Measurements from ENCODE around the gene CLDN24. TPM values are rescaled to one million over a fixed set of nuclear protein-coding genes. Genes with fewer than 3 reads are reported as not detected.

The CLDN24 gene
- total RNA-seq, 1 donor from 2014 or later: not detected

DNA sequence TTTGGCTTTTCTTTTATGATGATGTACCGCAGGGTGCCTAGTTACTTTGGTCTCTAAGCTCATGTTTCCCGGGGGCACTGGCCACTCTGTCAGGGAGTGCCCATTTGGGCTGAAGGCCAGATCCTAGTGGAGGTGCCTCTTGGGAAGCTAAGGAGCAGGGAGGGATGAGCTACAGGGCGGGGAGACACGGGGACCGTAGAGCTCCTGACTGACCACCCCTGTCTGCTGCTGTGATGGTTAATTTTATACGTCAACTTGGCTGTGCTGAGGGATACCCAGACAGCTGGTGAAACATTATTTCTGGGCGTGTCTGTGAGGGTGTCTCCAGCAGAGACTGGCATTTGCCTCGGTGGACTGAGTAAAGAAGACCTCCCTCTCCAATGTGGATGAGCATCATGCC, 24.9 kb upstream of the CLDN24 start:
- H3K4me1 ChIP-seq: peaks cover 8% of the 10 kb centered on the region

DNA sequence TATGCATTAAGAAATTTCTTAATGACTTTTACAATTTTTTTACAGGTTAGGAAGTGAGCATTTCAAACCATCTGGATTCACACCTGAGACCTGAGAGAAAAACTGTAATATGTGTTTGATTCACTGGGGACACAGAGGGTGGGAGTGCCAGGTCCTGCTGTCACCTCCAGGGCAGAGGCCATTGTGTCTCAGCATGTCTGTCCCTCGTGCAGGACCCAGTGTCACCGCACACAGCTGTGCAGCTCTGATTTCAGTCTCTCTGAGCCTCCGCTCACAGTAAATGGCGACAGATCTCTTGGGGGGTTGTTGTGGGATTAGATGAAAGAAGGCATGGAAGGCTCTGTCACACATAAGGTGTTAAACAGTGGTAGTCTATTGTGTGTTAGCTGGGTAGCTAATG, 23.0 kb upstream of the CLDN24 start:
- Histone ChIP-seq H3F3A (ENCODE audit: low read depth) (no peaks in the 10 kb centered on the region), H4K20me1 (ENCODE audit: low read depth) (no peaks in the 10 kb centered on the region), H3K9me3 (ENCODE audit: low read depth) (no peaks in the 10 kb centered on the region), H3K4me1 (peaks cover 8% of the 10 kb centered on the region), H3K4me2 (peak overlapping the region; percentile 2), H3K27me3 (no peaks in the 10 kb centered on the region), H3K9ac (no peak overlapping the region), H3K4me3 (no peak overlapping the region), H3K36me3 (no peaks in the 10 kb centered on the region), H2AFZ (replicated peaks) (peak overlapping the region; percentile 60), H3K27ac (no peak overlapping the region), H3K79me2 (ENCODE audit: low read depth) (no peaks in the 10 kb centered on the region)
- peak; percentile 34 for DNase-seq (ENCODE audit: low spot score)
- Mint-ChIP-seq H3K36me3 (no peaks in the 10 kb centered on the region), H3K9me3 (peaks cover 7% of the 10 kb centered on the region), H3K4me3 (no peak overlapping the region), H3K27ac (peak overlapping the region; percentile 42), H3K27me3 (ENCODE audit: insufficient read depth, low read depth) (peaks cover 15% of the 10 kb centered on the region), H3K4me1 (peaks cover 9% of the 10 kb centered on the region)
- TF ChIP-seq CTCF (IDR thresholded peaks at IDR 0.05) (no peak), EZH2 (IDR thresholded peaks at IDR 0.05) (no peak), EZH2phosphoT487 (IDR thresholded peaks at IDR 0.05) (no peak)

More for the DNA sequence above, 24.9 kb upstream of the CLDN24 start:
- Mint-ChIP-seq H3K36me3 (no peaks in the 10 kb centered on the region), H3K9me3 (peaks cover 6% of the 10 kb centered on the region), H3K27me3 (ENCODE audit: insufficient read depth, low read depth) (peaks cover 23% of the 10 kb centered on the region), H3K4me3 (no peak overlapping the region), H3K4me1 (peaks cover 16% of the 10 kb centered on the region), H3K27ac (no peak overlapping the region)
- H3K4me2 ChIP-seq: no peak overlapping the region
- no peaks in the 10 kb centered on the region for H3F3A ChIP-seq (ENCODE audit: low read depth)
- DNase-seq (ENCODE audit: low spot score): no peak
- H3K36me3 ChIP-seq: no peaks in the 10 kb centered on the region
- TF ChIP-seq EZH2 (IDR thresholded peaks at IDR 0.05): no peak
- TF ChIP-seq CTCF (IDR thresholded peaks at IDR 0.05): no peak
- no peak for TF ChIP-seq EZH2phosphoT487 (IDR thresholded peaks at IDR 0.05)
- H3K27me3 ChIP-seq: no peaks in the 10 kb centered on the region
- H3K9ac ChIP-seq: no peak overlapping the region
- H2AFZ ChIP-seq (replicated peaks): no peak overlapping the region
- no peaks in the 10 kb centered on the region for H3K79me2 ChIP-seq (ENCODE audit: low read depth)
- no peaks in the 10 kb centered on the region for H3K9me3 ChIP-seq (ENCODE audit: low read depth)
- H3K4me3 ChIP-seq: no peak overlapping the region
- H4K20me1 ChIP-seq (ENCODE audit: low read depth): no peaks in the 10 kb centered on the region
- no peak overlapping the region for H3K27ac ChIP-seq

DNA sequence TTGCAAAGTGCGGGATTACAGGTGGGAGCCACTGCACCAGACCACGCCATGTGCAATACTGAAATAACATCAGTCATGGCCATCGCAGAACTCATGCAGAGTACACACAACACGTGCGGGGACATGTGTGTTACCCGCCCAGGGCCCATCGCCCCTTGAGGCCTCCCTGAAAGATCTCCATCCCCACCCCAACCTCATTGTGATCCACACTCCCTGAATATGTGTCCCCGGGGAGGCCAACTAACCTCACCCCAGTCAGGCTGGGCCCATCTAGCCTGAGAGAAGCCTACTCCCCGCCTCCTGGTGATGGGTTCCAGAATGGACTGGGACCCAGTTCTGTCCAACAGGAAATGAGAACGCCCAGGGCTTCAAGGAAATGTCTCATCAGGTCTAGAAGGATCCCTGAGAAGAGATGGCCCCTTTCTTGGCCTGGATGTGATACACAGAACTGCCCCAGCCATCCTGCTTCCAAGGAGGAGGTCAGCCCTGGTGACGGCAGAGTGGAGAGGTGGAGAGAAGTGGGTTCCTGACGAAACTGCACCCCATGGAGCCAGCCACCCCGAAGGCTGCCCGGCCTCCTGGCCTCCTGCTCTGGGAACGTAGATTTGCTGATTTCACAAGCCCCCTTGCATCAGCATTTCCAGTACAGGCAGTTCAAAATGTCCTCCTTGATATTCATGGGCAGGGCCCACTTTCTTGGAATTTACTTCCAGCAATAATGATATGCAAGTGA, 22.5 kb upstream of the CLDN24 start:
- no peaks in the 10 kb centered on the region for H3K27me3 ChIP-seq
- H3K4me1 ChIP-seq: peaks cover 8% of the 10 kb centered on the region
- H3K79me2 ChIP-seq (ENCODE audit: low read depth): no peaks in the 10 kb centered on the region
- H2AFZ ChIP-seq (replicated peaks): peak overlapping the region; percentile 60
- H3F3A ChIP-seq (ENCODE audit: low read depth): no peaks in the 10 kb centered on the region
- TF ChIP-seq EZH2 (IDR thresholded peaks at IDR 0.05): no peak
- no peak for TF ChIP-seq EZH2phosphoT487 (IDR thresholded peaks at IDR 0.05)
- TF ChIP-seq CTCF (IDR thresholded peaks at IDR 0.05): no peak
- Mint-ChIP-seq H3K9me3 (peaks cover 8% of the 10 kb centered on the region), H3K4me1 (peaks cover 9% of the 10 kb centered on the region), H3K27me3 (ENCODE audit: insufficient read depth, low read depth) (peaks cover 14% of the 10 kb centered on the region), H3K36me3 (no peaks in the 10 kb centered on the region), H3K4me3 (no peak overlapping the region), H3K27ac (peak overlapping the region; percentile 60)
- H3K4me2 ChIP-seq: no peak overlapping the region
- no peak overlapping the region for H3K4me3 ChIP-seq
- no peak overlapping the region for H3K27ac ChIP-seq
- H3K9ac ChIP-seq: no peak overlapping the region
- no peaks in the 10 kb centered on the region for H3K36me3 ChIP-seq
- no peaks in the 10 kb centered on the region for H4K20me1 ChIP-seq (ENCODE audit: low read depth)
- H3K9me3 ChIP-seq (ENCODE audit: low read depth): no peaks in the 10 kb centered on the region
- DNase-seq (ENCODE audit: low spot score): no peak
